ENCODE data around the gene OSGIN1. TPM values are rescaled to one million over a fixed set of nuclear protein-coding genes. Genes with fewer than 3 reads are reported as not detected.

Gene OSGIN1
- total and polyA plus RNA-seq, 5 experiments from 2014 or later: 0.26 to 2.2 (median 2.0) TPM; not detected in 2

GRCh38 chr16:83977056-83977815 is 24.2 kb downstream of the OSGIN1 start:
- no peak for ATAC-seq

GRCh38 chr16:83978401-83978904 is 25.4 kb downstream of the OSGIN1 start:
- H3K27me3 Mint-ChIP-seq: peaks cover 2 to 19% (median 9%) of the 10 kb centered on the region in 5 donors
- ATAC-seq: no peak
- H3K36me3 Mint-ChIP-seq: peaks cover 0 to 6% (median 0%) of the 10 kb centered on the region in 3 donors
- no peak overlapping the region for H3K4me3 Mint-ChIP-seq
- H3K27ac Mint-ChIP-seq: no peak overlapping the region
- H3K9me3 Mint-ChIP-seq: peaks cover 0 to 18% (median 5%) of the 10 kb centered on the region in 9 donors
- no peak for DNase-seq
- H3K4me1 Mint-ChIP-seq: no peaks in the 10 kb centered on the region
- POLR2A ChIA-PET: no interaction called here

More at GRCh38 chr16:83977056-83977815, 24.2 kb downstream of the OSGIN1 start:
- peaks cover 2 to 27% (median 9%) of the 10 kb centered on the region in 5 donors for H3K27me3 Mint-ChIP-seq
- no peak overlapping the region for H3K4me3 Mint-ChIP-seq
- H3K36me3 Mint-ChIP-seq: peaks cover 0 to 6% (median 0%) of the 10 kb centered on the region in 3 donors
- POLR2A ChIA-PET: no interaction called here
- no peaks in the 10 kb centered on the region for H3K4me1 Mint-ChIP-seq
- DNase-seq: peak in 1 of 10 donors; percentile 42
- no peak overlapping the region for H3K27ac Mint-ChIP-seq
- H3K9me3 Mint-ChIP-seq: peaks cover 0 to 18% (median 5%) of the 10 kb centered on the region in 9 donors

DNA sequence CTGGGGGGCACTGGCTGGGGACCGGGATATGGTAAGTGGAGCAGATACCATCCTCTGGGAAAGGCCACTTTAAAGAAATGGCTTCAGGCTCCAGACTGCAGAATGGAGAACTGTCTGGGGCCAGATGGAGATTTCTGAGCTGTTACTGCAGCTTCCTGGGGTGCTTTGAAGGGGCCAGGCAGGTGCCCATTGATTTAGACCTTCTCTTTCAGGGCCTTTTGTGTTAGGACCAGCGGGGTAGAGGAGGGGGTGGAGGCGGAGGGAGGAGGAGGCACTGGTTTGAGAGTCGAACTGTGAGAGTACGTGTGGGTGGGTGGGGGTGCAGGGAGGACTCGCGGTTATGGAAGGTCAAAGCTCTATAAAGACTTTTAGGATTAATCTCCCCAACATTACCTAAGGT is 26.4 kb downstream of the OSGIN1 start:
- ATAC-seq: no peak
- Mint-ChIP-seq H3K4me1 (no peaks in the 10 kb centered on the region), H3K9me3 (peaks cover 0 to 18% (median 5%) of the 10 kb centered on the region in 9 donors), H3K27ac (no peak overlapping the region), H3K4me3 (no peak overlapping the region), H3K36me3 (peaks cover 0 to 6% (median 0%) of the 10 kb centered on the region in 3 donors), H3K27me3 (peaks cover 2 to 9% (median 4%) of the 10 kb centered on the region in 5 donors)
- no peak for DNase-seq
- POLR2A ChIA-PET: no interaction called here

DNA sequence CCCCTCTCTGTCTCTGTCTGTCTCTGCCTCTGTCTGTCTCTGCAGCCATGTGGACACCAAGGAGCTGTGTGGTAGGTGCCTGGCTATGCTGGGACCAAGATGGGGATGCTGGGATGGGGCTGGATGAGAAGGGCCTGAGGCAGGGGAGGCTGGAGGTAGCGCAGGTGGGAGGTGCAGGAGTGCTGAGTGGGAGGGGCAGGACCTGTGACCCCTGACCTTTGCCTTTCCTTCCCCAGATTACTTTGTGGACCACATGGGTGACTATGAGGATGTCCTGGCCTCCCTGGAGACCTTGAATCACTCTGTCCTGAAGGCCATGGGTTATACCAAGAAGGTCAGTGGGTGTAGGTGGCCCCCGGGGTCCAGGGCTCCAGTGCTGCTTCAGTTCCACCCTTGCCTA is 27.8 kb downstream of the OSGIN1 start:
- DNase-seq: peak in 1 of 10 donors; percentile 21
- Mint-ChIP-seq H3K9me3 (peaks cover 0 to 18% (median 5%) of the 10 kb centered on the region in 9 donors), H3K4me3 (no peak overlapping the region), H3K4me1 (no peaks in the 10 kb centered on the region), H3K36me3 (peaks cover 0 to 6% (median 0%) of the 10 kb centered on the region in 3 donors), H3K27ac (no peak overlapping the region), H3K27me3 (peaks cover 0 to 2% (median 0%) of the 10 kb centered on the region in 5 donors)
- POLR2A ChIA-PET: no interaction called here
- no peak for ATAC-seq

GRCh38 chr16:83981799-83982198 is 28.8 kb downstream of the OSGIN1 start:
- POLR2A ChIA-PET: no interaction called here
- Mint-ChIP-seq H3K9me3 (peaks cover 0 to 18% (median 5%) of the 10 kb centered on the region in 9 donors), H3K36me3 (peaks cover 0 to 6% (median 0%) of the 10 kb centered on the region in 3 donors), H3K4me1 (no peaks in the 10 kb centered on the region), H3K27me3 (peaks cover 0 to 3% (median 0%) of the 10 kb centered on the region in 5 donors), H3K4me3 (no peak overlapping the region), H3K27ac (no peak overlapping the region)
- DNase-seq (no peak), ATAC-seq (no peak)

GRCh38 chr16:83983491-83983890 is 30.5 kb downstream of the OSGIN1 start:
- H3K27me3 Mint-ChIP-seq: peaks cover 0 to 3% (median 2%) of the 10 kb centered on the region in 5 donors
- peaks cover 0 to 6% (median 0%) of the 10 kb centered on the region in 3 donors for H3K36me3 Mint-ChIP-seq
- H3K4me3 Mint-ChIP-seq: no peak overlapping the region
- no peaks in the 10 kb centered on the region for H3K4me1 Mint-ChIP-seq
- DNase-seq: no peak
- H3K27ac Mint-ChIP-seq: no peak overlapping the region
- POLR2A ChIA-PET: no interaction called here
- peaks cover 0 to 9% (median 4%) of the 10 kb centered on the region in 9 donors for H3K9me3 Mint-ChIP-seq
- no peak for ATAC-seq

DNA sequence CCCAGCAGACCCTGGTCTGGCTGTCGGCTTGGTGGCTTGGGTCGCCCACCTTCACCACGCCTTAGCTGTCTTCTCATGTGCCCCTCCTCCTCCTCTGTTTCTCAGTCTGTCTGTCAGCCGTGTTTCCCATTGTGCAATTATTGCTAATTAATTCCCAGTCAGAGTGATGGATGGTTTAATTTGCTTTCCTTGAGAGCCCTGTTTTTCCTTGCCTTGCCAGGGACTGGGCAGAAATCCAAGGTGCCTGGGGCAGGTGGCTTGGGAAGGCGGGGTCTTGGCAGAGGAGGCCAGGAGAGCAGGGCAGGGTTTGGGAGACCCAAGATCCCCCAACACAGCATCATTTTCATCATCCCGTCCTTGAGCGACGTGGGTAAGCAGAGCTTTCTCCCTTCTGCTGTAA is 36.3 kb downstream of the OSGIN1 start:
- Mint-ChIP-seq H3K9me3 (peaks cover 0 to 4% (median 0%) of the 10 kb centered on the region in 9 donors), H3K27ac (no peak overlapping the region), H3K36me3 (no peaks in the 10 kb centered on the region), H3K27me3 (peaks cover 4 to 57% (median 40%) of the 10 kb centered on the region in 5 donors), H3K4me1 (no peaks in the 10 kb centered on the region), H3K4me3 (no peak overlapping the region)
- DNase-seq (peak in 1 of 10 donors; percentile 15), ATAC-seq (no peak)
- POLR2A ChIA-PET: no interaction called here

DNA sequence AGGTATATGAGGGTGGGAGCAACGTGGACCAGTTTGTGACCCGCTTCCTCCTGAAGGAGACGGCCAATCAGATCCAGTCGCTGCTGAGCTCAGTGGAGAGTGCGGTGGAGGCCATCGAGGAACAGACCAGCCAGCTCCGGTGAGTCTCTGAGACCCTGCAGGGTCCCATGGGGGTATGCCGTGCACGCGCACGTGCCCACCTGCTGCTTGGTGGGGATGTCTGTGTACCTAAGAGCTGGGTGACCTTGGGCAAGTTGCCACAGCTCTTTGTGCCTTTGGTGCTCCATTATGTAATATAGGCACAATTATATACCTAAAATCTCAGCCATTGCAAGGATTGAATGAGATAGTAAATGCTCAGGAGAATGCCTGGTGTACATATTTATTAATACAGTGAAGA is 37.5 kb downstream of the OSGIN1 start:
- H3K4me3 Mint-ChIP-seq: no peak overlapping the region
- no peaks in the 10 kb centered on the region for H3K36me3 Mint-ChIP-seq
- ATAC-seq: no peak
- peaks cover 0 to 4% (median 0%) of the 10 kb centered on the region in 9 donors for H3K9me3 Mint-ChIP-seq
- POLR2A ChIA-PET: no interaction called here
- H3K27ac Mint-ChIP-seq: no peak overlapping the region
- peaks cover 0 to 2% (median under 1%) of the 10 kb centered on the region in 4 donors for H3K4me1 Mint-ChIP-seq
- peak in 1 of 10 donors; percentile 21 for DNase-seq
- H3K27me3 Mint-ChIP-seq: peaks cover 4 to 69% (median 46%) of the 10 kb centered on the region in 5 donors

GRCh38 chr16:83992624-83993023 is 39.6 kb downstream of the OSGIN1 start:
- H3K27me3 Mint-ChIP-seq: peaks cover 8 to 85% (median 54%) of the 10 kb centered on the region in 5 donors
- H3K36me3 Mint-ChIP-seq: no peaks in the 10 kb centered on the region
- no peak overlapping the region for H3K4me3 Mint-ChIP-seq
- no peak for DNase-seq
- H3K4me1 Mint-ChIP-seq: peaks cover 0 to 12% (median 3%) of the 10 kb centered on the region in 4 donors
- POLR2A ChIA-PET: no interaction called here
- peaks cover 0 to 4% (median 0%) of the 10 kb centered on the region in 9 donors for H3K9me3 Mint-ChIP-seq
- peak overlapping the region in 1 of 10 donors; percentile 21 for H3K27ac Mint-ChIP-seq
- no peak for ATAC-seq

- Mint-ChIP-seq H3K36me3 (no peaks in the 10 kb centered on the region), H3K4me3 (no peak overlapping the region), H3K4me1 (peaks cover 0 to 12% (median 3%) of the 10 kb centered on the region in 4 donors), H3K27ac (no peak overlapping the region), H3K27me3 (peaks cover 8 to 84% (median 56%) of the 10 kb centered on the region in 5 donors), H3K9me3 (peaks cover 0 to 4% (median 0%) of the 10 kb centered on the region in 9 donors)
- POLR2A ChIA-PET: no interaction called here
- DNase-seq: peak in 1 of 10 donors; percentile 53
- no peak for ATAC-seq
These were observed 41.0 kb downstream of the OSGIN1 start for GRCh38 chr16:83994087-83994486.

DNA sequence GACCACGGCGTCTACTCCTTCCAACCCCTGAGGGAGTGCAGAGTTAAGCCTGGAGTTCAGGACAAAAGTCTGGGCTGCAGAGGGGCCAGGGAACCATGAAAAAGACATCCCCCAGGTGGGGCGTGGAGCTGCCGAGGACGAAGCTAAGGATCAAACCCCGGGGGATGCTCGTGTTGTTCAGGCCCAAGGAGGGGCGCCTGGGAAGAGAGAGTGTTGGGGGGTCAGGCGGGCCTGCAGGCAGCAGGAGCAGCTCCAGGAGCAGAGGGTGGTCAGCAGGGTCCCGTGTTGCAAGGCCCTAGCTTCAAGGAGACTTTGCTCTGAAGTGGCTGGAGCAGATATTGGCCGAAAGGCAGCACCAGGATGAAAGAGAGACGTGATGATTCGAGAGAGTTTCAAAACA is 41.7 kb downstream of the OSGIN1 start:
- peaks cover 0 to 4% (median 0%) of the 10 kb centered on the region in 9 donors for H3K9me3 Mint-ChIP-seq
- POLR2A ChIA-PET: no interaction called here
- peaks cover 8 to 78% (median 52%) of the 10 kb centered on the region in 5 donors for H3K27me3 Mint-ChIP-seq
- H3K4me1 Mint-ChIP-seq: peaks cover 0 to 12% (median 3%) of the 10 kb centered on the region in 4 donors
- ATAC-seq (no peak), DNase-seq (peak in 1 of 10 donors; percentile 54)
- no peaks in the 10 kb centered on the region for H3K36me3 Mint-ChIP-seq
- no peak overlapping the region for H3K4me3 Mint-ChIP-seq
- no peak overlapping the region for H3K27ac Mint-ChIP-seq

DNA sequence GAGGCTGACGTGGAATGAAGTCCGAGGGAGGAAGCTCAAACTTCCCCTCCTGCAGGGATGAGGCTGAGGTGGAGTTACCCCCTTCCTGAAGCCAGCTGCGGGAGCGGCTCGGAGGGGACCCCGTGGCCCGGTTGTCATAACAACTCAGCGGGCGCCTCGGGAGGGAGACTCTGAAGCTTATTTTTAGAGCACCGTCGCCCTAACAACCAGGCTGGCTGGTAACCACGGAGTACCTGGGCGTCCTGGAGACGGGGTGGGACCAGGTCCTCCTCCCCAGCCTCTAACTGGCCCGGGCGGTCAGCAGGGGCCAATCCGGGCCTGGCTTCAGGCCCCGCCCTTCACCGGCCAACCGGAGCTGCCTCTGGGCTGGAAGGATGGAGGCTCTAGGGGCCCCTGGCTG is 42.7 kb downstream of the OSGIN1 start:
- Mint-ChIP-seq H3K9me3 (peaks cover 0 to 4% (median 0%) of the 10 kb centered on the region in 9 donors), H3K4me3 (no peak overlapping the region), H3K4me1 (peaks cover 0 to 12% (median 3%) of the 10 kb centered on the region in 4 donors), H3K36me3 (no peaks in the 10 kb centered on the region), H3K27me3 (peaks cover 10 to 74% (median 48%) of the 10 kb centered on the region in 5 donors), H3K27ac (no peak overlapping the region)
- ATAC-seq: peak in 1 of 2 donors; percentile 53
- DNase-seq: peak in 1 of 10 donors; percentile 53
- POLR2A ChIA-PET: no interaction called here

Data from naive thymus-derived CD8-positive, alpha-beta T cell (primary cell).